Measurements from ENCODE around the gene COPS8.

DNA sequence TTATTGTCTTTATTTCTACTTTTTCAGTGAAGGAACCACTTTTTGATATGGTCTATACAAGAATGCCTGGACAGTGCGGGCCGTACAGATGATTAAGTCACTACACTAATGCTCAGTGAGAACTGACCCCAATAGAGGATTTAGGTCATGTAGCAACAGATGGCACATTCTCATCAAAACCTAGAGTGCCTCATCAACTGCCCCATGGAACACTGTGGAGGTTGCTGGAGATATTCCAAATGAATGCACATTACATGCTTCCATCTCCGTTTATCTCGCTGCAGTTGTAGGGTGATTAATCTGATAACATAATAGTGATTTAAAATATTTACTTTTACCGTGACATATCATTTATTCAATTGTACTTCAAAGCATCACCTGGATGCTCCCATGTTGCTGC is 41.8 kb upstream of the COPS8 start:
- TF ChIP-seq CTCF (IDR thresholded peaks at IDR 0.05; ENCODE audit: control extremely low read depth in 1 of 3, insufficient read depth in 1 of 3, low read depth in 1 of 3, low read length in 3 of 3) = no peak
- TF ChIP-seq EP300 (IDR thresholded peaks at IDR 0.05; ENCODE audit: borderline replicate concordance in 1 of 2, low read depth in 2 of 2, low read length in 2 of 2) = no peak
- TF ChIP-seq TAF1 (IDR thresholded peaks at IDR 0.05; ENCODE audit: low read depth, low read length) = no peak
- TF ChIP-seq POLR2AphosphoS5 (IDR thresholded peaks at IDR 0.05; ENCODE audit: low read depth, low read length) = no peak
- no peak for TF ChIP-seq RXRA (IDR thresholded peaks at IDR 0.05; ENCODE audit: insufficient read depth, low read depth, low read length)
- TF ChIP-seq, protein P1, sequence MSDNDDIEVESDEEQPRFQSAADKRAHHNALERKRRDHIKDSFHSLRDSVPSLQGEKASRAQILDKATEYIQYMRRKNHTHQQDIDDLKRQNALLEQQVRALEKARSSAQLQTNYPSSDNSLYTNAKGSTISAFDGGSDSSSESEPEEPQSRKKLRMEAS (IDR thresholded peaks at IDR 0.05) = no peak
- no peak for TF ChIP-seq PHF8 (conservative IDR thresholded peaks at IDR 0.05; ENCODE audit: low read depth, low read length)
- TF ChIP-seq SAP30 (IDR thresholded peaks at IDR 0.05; ENCODE audit: insufficient read depth, insufficient replicate concordance, low read length) = no peak
- no peak for TF ChIP-seq POLR2A (IDR thresholded peaks at IDR 0.05; ENCODE audit: control extremely low read depth in 1 of 2, low read depth in 2 of 2, low read length in 2 of 2)
- no peak for TF ChIP-seq YY1 (IDR thresholded peaks at IDR 0.05; ENCODE audit: low read depth, low read length)
- no peak for TF ChIP-seq HDAC2 (IDR thresholded peaks at IDR 0.05; ENCODE audit: borderline replicate concordance in 1 of 2, low read depth in 2 of 2, low read length in 2 of 2)

All from H1 (cell line).